ENCODE data around the gene PARN.

Gene PARN

GRCh38 chr16:14509055-14509454 lies 121.0 kb downstream of the PARN start:
- no peak for TF ChIP-seq CTCF (conservative IDR thresholded peaks at IDR 0.05; ENCODE audit: low read length)
- no peak for DNase-seq (ENCODE audit: low read depth)
- H3K4me3 ChIP-seq (ENCODE audit: low read length): no peak overlapping the region

- no peak for TF ChIP-seq CTCF (conservative IDR thresholded peaks at IDR 0.05; ENCODE audit: low read length)
- no peak overlapping the region for H3K4me3 ChIP-seq (ENCODE audit: low read length)
- peak; percentile 41 for DNase-seq (ENCODE audit: low read depth)
These were observed 124.2 kb downstream of the PARN start for GRCh38 chr16:14505846-14506245.

- H3K4me3 ChIP-seq (ENCODE audit: low read length): no peak overlapping the region
- TF ChIP-seq CTCF (conservative IDR thresholded peaks at IDR 0.05; ENCODE audit: low read length): no peak
- peak; percentile 40 for DNase-seq (ENCODE audit: low read depth)
These were observed 126.9 kb downstream of the PARN start for GRCh38 chr16:14502932-14503741.

GRCh38 chr16:14502256-14502875 lies 127.7 kb downstream of the PARN start:
- H3K4me3 ChIP-seq (ENCODE audit: low read length): no peak overlapping the region
- TF ChIP-seq CTCF (conservative IDR thresholded peaks at IDR 0.05; ENCODE audit: low read length): no peak
- no peak for DNase-seq (ENCODE audit: low read depth)

GRCh38 chr16:14501331-14502255 lies 128.5 kb downstream of the PARN start:
- DNase-seq (ENCODE audit: low read depth): peak; percentile 97
- TF ChIP-seq CTCF (conservative IDR thresholded peaks at IDR 0.05; ENCODE audit: low read length): no peak
- peak overlapping the region; percentile 35 for H3K4me3 ChIP-seq (ENCODE audit: low read length)

- no peak for TF ChIP-seq CTCF (conservative IDR thresholded peaks at IDR 0.05; ENCODE audit: low read length)
- no peak overlapping the region for H3K4me3 ChIP-seq (ENCODE audit: low read length)
- peak; percentile 59 for DNase-seq (ENCODE audit: low read depth)
These were observed 129.3 kb downstream of the PARN start for GRCh38 chr16:14500791-14501190.

Measured in AG10803 (cell line).